Kidney epithelial cell (primary cell): ENCODE data around the gene SIDT2. TPM values are rescaled to one million over a fixed set of nuclear protein-coding genes. Genes with fewer than 3 reads are reported as not detected.

Experiments
- DNase-seq: peaks from one replicate; pipeline ENCODE4 v3.0.0-alpha.2; 2010; ENCODE audit warnings: low read depth
- H3K27me3 ChIP-seq: 2 replicates; pipeline ENCODE4 v1.6.0; 2011; ENCODE audit warnings: low read length; ENCODE audit not compliant: control insufficient read depth, insufficient read depth
- H3K36me3 ChIP-seq: 2 replicates; pipeline ENCODE4 v1.5.1; 2011; ENCODE audit warnings: low read length; ENCODE audit not compliant: control insufficient read depth, insufficient read depth
- H3K4me3 ChIP-seq: 2 replicates; pipeline ENCODE4 v1.5.1; 2011; ENCODE audit warnings: low read depth, mild to moderate bottlenecking, control low read depth, low read length
- total RNA-seq: library from RNA; depleted of rRNA; stranded (reverse); fragments of >200 nt; gene quantifications from 2 replicates; pipeline ENCODE4 v1.2.3, GENCODE V29; 2015
- TF ChIP-seq, protein P1 (sequence below): IDR thresholded peaks from 2 replicates; pipeline ENCODE4 v1.5.1; 2011; ENCODE audit warnings: mild to moderate bottlenecking, moderate library complexity, low read length, control low read depth, inconsistent platforms; ENCODE audit not compliant: insufficient read depth, poor library complexity, severe bottlenecking

The SIDT2 gene
- total RNA-seq, 1 donor from 2014 or later, result 14.6 TPM

DNA sequence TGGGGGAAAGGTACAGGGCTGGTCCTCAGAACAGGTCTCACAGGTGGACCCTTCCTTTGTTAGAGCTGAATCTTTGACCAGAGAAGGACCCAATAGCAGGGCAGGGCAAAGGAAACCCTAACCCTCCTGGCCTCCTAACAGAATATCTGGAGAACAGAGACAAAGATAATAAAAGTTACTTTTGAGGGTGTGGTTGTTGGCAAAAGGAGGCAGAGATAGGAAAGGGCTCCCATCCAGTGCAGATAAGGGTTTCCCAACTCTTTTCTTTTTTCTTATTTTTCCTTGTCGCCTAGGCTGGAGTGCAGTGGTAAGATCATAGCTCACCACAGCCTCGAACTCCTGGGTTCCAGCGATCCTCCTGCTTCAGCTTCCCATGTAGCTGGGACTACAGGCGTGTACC, 41.5 kb downstream of the SIDT2 start:
- DNase-seq, result no peak
- no peaks in the 10 kb centered on the region for H3K27me3 ChIP-seq
- H3K4me3 ChIP-seq, result no peak overlapping the region
- TF ChIP-seq, protein P1, sequence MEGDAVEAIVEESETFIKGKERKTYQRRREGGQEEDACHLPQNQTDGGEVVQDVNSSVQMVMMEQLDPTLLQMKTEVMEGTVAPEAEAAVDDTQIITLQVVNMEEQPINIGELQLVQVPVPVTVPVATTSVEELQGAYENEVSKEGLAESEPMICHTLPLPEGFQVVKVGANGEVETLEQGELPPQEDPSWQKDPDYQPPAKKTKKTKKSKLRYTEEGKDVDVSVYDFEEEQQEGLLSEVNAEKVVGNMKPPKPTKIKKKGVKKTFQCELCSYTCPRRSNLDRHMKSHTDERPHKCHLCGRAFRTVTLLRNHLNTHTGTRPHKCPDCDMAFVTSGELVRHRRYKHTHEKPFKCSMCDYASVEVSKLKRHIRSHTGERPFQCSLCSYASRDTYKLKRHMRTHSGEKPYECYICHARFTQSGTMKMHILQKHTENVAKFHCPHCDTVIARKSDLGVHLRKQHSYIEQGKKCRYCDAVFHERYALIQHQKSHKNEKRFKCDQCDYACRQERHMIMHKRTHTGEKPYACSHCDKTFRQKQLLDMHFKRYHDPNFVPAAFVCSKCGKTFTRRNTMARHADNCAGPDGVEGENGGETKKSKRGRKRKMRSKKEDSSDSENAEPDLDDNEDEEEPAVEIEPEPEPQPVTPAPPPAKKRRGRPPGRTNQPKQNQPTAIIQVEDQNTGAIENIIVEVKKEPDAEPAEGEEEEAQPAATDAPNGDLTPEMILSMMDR, result no peak
- H3K36me3 ChIP-seq, result peaks cover 3% of the 10 kb centered on the region

DNA sequence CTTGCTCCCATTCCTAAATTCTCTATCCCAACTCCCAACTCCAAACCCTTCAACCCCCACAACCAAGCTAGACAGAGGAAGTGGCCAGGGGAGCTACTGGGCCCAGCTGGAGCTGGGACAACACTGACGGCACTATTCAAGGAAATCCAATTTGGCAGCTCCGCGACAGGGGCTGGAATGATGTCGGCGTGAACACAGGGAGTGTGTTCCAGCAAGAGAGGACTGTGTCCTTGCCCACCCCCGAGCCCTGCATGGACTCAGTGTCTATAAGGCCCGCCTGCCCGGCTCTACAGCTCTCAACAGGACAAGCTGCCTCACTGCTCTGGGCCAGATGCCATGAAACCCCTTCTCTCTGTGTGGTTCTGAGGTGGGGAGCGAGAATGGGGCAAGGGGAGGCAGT, 42.0 kb downstream of the SIDT2 start:
- Histone ChIP-seq H3K36me3 (peaks cover 3% of the 10 kb centered on the region), H3K27me3 (no peaks in the 10 kb centered on the region), H3K4me3 (no peak overlapping the region)
- no peak for DNase-seq
- TF ChIP-seq, protein P1, result no peak

DNA sequence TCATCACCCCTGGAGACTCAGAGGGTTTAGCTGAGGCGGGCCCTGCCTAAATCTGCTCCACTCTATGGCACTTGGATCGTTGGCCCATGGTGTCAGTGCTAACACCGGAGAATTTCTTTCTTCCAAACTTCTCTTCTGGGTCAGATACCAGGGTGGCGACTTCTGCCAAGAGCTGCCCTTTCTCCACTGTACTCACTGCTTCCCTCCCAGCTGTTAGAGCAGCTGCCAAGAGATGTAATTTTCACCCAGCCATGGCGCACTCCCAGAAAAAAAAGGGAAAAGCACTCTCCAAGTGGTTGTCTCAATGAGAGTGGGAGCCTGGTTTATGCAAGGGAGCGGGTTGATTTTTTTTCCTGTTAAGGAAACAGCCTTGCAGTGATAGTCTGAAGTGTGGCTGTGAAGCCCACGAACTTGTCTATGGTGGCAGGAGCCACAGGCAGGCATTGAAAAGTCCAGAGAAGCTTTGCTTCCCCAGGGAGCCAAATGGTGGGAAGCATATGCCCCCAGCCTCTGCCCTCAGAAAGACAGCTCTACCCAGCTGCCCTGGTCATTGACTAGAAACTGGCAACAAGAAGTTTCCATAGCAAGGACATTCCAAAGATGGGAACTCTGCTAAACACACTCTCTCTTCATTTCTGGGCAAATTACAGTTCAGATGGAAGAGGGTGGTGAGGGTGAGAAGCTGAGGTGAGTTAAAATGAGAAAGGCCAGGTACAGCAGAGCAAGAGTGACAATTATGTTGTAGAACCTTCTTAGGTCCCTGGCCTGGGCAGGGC, 42.6 kb downstream of the SIDT2 start:
- Histone ChIP-seq H3K27me3 (no peaks in the 10 kb centered on the region), H3K4me3 (no peak overlapping the region), H3K36me3 (peaks cover 3% of the 10 kb centered on the region)
- no peak for DNase-seq
- TF ChIP-seq, protein P1, result no peak

DNA sequence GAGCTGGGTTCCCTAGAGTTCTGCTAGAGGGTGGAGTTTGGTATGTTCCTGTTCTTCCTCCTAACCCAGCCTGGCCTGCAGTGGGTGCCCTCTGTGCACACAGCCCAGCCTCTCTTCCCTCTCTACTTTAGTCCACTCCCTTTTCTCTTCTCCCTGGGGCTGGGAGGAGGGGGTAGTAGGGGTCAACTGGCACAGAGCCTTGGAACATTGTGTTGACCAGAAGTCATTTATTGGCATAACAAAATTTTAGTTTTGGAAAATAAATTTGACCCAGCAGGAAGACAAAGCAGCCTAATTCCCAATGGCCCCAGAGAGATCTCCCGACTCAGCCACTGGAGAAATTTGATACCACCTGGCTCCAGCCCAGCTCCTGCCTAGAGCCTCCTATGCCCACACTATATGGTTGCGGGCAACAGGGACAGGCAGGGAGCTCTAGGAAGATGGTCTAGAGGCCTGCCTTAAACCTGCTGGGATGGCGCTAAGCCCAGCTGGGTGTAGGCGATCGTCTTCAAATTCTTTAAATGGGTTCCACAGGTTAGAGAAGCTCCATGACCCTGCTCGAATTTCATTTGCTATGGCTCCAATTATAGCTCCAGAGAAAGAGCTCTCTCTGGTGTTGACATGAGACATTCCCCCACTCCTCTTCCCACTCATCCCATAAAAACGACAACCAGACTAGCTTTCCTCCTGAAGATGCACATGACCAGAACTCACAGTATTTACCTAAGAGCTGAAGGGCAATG, 43.4 kb downstream of the SIDT2 start:
- Histone ChIP-seq H3K4me3 (no peak overlapping the region), H3K27me3 (no peaks in the 10 kb centered on the region), H3K36me3 (peaks cover 3% of the 10 kb centered on the region)
- TF ChIP-seq, protein P1, result no peak
- no peak for DNase-seq

DNA sequence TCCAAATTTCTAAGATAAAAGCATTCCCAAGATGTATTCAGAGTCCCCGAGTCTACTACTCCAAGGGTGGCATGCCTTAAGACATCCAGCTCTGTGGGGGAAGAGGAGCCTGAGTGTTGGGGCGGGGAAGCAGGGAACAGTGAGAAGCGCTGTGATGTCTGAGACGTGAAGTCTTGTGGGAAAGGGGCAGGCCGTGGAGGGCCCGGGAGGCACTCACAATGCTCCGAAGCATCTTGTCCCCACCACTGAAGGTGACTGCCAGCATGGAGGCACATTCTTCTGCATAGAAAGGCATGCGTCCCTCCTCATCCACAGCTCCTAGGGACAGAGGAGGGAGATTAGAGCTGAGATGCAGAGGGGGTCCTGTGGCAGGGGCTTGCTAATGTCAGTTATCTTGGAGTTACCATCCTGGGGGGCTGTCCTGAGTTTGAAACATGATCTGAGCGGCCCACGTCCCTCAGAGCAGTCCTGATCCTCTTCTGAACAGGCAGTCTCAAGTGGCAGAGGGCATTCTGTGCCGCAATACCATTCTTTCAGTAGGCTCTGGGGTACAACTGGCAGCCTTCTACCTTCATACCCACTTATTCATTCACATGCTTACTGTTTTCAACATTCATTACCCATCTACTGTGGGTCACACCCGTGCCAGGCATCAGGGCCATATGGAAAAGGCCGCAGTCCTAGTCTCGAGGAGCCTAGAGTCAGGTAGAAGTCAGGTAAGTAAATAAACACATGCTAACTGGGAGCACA, 44.6 kb downstream of the SIDT2 start:
- H3K27me3 ChIP-seq, result no peaks in the 10 kb centered on the region
- peaks cover 3% of the 10 kb centered on the region for H3K36me3 ChIP-seq
- TF ChIP-seq, protein P1, result no peak
- DNase-seq, result no peak
- H3K4me3 ChIP-seq, result no peak overlapping the region
